GM04504 (cell line): ENCODE measurements around the gene ERBB3.
"Not testable (repeated sequence)": the region's sequence is repeated elsewhere in the genome, so short reads cannot be mapped to it uniquely, and the experiment has no call there.

Experiments
- DNase-seq: peaks from one replicate; pipeline ENCODE4 v3.0.0-alpha.2; 2012; ENCODE audit warnings: low read depth

The ERBB3 gene

GRCh38 chr12:56114084-56114483, 34.1 kb downstream of the ERBB3 start:
- no peak for DNase-seq

DNA sequence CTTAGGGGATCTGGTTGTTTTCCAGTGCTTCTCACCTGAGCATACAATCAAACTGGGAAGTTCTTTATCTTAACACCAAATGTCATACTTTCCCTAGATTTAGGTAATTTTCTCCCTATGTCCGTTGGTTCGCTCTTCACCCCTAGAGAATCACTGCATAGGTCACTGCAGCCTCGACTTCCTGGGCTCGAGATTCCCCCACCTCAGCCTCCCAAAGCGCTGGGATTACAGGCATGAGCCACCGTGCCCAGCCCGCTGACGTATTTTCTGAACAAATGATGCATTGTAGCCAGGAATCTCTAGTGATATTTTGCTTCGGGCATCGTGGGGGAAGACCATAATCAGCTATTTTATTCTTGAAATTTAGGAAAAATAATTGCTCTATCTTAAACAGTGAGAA, 35.4 kb downstream of the ERBB3 start:
- no peak for DNase-seq

- DNase-seq: peak; percentile 89
Measured at GRCh38 chr12:56116267-56117081, 36.5 kb downstream of the ERBB3 start, which contains the start of gene RPL41. TSS of gene RPL41 (plus strand) at chr12:56116633.

GRCh38 chr12:56117082-56117706, 37.2 kb downstream of the ERBB3 start:
- DNase-seq: not testable (repeated sequence)

DNA sequence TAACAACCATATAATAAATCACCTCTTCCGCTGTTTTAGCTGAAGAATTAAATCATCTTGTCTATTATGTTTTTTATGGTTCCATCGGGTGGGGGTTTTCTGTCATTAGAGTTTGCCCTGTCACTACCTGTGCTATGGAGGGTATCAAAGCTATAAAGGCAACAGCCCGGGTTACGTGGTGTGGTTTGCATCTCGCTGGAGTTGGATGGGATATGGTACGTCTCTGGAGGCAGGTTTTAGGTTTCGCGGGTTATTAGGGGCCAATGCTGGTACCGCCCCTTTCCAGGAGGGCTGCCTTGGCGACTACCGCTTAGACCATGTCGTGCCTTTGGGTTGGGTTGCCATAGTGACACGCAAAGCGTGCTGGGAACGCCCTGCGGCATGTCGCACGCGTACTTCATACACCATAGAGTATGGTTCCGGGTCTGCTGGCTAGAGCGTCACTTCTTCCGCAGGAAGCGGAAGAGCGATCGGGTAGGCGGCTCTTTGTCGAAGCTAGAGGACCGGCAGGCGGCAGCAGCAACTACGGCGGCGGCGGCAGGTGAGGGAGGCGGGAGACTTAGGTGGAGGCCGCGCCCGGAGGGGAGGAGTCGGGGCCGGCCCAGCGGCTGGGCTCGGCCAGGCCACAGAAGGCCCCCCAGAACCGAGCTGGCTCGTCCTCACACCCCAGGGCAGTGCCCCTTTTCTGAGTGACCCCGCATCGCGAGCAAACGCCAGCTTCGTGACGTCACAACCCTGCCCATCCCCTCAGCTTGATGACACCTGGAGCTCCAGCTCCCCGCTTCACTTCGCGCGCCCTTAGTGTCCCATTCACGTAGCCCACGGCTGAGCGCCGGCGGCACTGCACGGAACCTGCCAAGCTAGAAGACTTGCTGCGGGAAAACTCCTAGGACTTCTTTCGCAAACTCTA, 38.1 kb downstream of the ERBB3 start, which contains the start of gene ZC3H10:
Gene ZC3H10 (plus strand): TSS at position 489 of the 910 bp plus-strand sequence. CDS start 2,297 bp downstream, outside the sequence.
- peak; percentile 99 for DNase-seq

DNA sequence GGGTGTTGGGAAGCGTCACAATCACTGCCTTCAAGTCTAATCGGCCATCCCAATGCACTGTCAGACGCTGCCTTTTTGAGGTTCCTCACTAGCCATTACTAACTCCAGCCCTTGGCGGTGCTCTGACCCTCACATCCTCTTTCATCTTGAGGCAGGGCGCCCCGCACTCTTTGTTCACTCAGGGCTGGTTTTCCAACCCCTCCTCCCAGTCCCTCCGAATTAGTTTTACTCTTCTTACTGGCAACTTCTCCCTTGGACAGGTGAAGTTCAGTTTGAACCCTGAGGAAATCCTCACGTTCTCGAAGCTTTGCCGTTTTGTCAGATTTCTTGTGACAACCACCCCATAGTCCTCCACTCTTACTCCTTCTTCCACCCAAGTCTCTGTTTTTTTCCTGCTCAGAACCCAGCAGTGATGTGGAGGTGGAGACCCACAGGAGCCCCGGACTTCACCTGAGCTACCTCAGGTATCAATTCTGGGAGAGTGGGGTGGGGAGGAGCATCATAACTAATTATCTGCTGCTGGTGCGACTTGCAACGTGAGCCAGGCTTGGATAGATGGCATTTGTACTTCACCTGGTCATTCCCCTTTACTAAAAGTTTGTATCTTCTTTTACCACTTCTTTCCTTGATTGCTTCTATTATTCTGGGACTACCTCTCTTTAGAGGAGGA, 38.9 kb downstream of the ERBB3 start:
- no peak for DNase-seq

GRCh38 chr12:56119361-56119796, 39.4 kb downstream of the ERBB3 start:
- peak; percentile 86 for DNase-seq

GRCh38 chr12:56120158-56120846, 40.3 kb downstream of the ERBB3 start:
- no peak for DNase-seq

- DNase-seq: no peak
Measured at GRCh38 chr12:56121204-56121870, 41.4 kb downstream of the ERBB3 start.

DNA sequence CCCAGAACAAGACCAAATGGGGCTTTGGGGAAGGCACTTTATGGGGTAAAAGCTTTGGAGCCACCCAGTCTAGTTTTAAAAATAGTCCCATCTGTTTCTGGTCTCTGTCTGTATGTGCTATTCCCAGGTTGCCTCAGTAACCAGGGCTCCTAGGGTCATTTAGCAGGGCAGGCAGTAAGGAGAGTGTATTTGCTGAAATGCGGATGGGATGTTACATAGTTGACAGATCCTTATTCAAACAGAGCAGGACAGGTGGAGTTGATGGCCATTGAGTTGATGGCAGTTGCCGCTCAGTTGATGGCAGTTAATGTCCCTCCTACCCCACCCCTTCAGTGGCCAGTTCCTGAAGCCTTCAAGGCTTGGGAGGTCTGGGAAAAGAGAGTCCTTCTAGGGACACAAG, 42.7 kb downstream of the ERBB3 start:
- no peak for DNase-seq

DNA sequence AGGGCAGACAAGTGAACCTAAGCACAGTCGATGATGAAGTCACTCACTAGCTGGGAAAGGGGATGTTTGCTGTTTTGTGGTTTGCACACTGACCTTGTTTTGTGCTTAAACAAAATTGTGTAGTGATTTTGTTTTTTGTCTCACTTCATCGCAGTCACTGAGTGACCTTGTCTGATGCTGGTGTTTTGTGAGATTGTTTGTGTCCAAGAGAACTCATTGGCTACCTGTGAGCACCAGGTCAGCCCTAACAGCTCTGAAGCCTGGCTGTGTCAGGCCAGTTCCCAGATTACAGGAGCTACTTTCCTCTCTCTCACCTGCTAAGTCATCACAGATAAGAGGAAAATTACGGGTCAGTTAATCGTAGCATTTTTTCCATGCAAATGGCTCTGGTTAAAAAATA, 44.2 kb downstream of the ERBB3 start:
- no peak for DNase-seq

- no peak for DNase-seq
Measured at GRCh38 chr12:56126732-56127239, 46.8 kb downstream of the ERBB3 start.

- DNase-seq: no peak
Measured at GRCh38 chr12:56127485-56127887, 47.5 kb downstream of the ERBB3 start.

GRCh38 chr12:56127888-56128669, 48.1 kb downstream of the ERBB3 start, which contains the start of gene ESYT1:
TSS of gene ESYT1 (plus strand) at chr12:56128267. CDS start at chr12:56128320, 53 bp downstream.
- peak; percentile 100 for DNase-seq

- no peak for DNase-seq
Measured at GRCh38 chr12:56128670-56129205, 48.8 kb downstream of the ERBB3 start.

- DNase-seq: no peak
Measured at GRCh38 chr12:56129206-56129941, 49.4 kb downstream of the ERBB3 start.

DNA sequence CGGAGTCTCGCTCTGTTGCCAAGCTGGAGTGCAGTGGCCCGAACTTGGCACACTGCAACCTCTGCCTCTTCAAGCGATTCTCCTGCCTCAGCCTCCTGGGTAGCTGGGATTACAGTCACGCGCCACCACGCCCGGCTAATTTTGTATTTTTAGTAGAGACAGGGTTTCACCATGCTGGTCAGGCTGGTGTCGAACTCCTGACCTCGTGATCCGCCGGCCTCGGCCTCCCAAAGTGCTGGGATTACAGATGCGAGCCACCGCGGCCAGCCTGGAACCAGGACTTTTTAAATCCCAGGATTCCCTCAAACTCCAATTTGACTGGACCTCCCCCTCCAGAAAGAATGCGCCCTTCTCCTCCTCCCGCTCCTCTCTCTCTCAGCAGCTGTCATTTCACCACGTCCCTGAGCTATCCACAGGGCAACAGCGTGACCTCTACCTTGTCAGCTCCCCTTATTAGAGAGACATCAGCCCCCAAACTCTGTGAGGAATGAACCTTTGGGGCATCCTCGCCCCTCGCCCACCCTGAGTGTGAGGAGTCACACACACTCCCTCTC, 50.1 kb downstream of the ERBB3 start:
- DNase-seq: no peak

DNA sequence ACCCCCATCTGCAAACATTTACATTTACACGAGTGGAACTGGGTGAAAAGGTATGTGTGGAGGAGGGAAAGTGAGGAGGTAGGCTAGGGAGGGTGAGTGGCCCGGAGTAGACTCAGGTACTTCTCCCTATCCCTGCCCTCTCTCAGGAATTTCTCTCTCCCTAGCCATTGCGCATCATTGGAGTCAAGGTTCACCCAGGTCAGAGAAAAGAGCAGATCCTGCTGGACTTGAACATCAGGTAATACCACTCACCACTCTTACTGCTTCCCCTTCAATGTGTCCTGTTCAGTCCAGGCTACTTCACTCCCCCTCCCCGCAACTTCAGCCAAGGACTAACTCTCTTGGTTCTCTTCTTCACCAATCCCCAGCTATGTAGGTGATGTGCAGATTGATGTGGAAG, 50.9 kb downstream of the ERBB3 start:
- no peak for DNase-seq
